HG03457 (cell line): ENCODE data around the gene NTSR1.

Experiments used
- ATAC-seq: cut with Tn5 transposase; IDR thresholded peaks from one replicate; pipeline ENCODE4 v1.9.1; 2021; ENCODE audit warnings: moderate number of reproducible peaks; ENCODE audit not compliant: unreplicated experiment

The NTSR1 gene

DNA sequence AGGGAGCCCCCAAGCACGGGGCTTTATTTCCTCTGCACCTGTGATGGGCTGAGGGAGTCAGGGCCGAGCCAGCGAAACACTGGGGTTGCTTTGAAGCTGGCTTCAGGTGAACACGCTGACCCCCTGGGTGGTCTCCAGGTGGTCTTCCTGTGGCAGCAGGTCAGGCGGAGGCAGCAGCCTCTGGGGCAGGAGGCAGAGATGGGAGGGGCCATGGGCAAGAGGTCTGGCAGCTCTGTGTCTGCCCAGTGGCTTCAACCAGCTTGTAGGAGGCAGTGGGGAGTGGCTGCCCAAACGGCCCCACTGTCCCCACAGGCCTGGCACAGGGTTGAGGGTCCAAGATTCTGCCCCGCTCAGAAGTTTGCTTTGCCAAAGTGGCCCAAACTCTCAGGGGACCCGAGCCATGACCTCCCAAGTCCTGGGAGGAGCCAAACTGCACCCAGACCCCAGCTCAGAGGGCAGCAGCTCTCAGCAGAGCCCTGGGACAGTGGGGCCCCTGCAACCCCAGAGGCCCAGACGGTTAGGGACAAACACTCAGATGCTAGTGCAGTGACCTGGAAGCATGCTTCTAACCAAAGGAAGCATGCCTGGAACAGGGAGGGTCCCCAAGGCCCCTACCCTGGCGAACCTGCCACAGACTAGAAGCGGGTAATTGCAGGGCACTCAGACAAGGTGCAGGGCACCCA, 15.3 kb downstream of the NTSR1 start:
- ATAC-seq, result no peak

DNA sequence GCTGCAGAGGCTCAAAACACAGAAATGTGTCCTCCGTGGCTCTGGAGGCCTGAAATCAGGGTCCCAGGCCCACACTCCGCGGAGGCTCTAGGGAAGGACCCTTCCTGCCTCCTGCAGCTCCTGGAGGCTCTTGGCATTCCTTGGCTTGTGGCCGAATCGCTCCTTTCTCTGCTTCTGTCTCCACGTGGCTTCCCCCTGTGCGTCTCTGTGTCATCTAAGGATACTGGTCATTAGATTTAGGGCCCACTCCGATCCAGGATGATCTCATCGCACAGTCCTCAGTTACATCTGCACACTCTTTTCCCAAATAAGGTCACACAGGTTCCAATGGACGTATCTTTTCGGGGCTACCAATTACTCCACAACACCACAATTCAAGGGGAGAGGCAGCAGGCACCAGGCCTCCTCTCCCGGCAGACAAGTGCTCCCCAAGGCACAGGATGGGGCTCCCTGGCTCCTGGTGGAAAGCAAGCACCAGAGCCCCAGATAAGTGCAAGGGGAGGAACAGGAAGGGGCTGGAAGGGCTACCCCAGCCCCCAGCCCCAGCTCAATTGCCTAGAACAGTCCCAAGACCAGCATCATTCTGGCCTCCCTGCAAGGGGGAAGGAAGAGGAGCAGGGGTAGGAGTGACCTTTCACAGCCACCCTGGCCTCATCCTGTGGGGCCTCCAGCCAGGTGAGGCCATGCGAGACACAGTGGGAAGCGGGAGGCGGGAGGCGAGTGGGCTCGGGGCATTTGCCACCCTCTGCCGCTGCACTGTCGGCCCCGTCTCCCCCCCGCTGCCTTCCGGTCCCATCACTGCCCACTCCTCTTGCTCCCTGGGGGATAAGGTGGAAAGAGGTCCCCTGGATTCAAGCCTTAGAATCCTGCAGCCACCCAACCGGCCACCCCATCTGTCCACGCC, 16.3 kb downstream of the NTSR1 start:
- no peak for ATAC-seq

DNA sequence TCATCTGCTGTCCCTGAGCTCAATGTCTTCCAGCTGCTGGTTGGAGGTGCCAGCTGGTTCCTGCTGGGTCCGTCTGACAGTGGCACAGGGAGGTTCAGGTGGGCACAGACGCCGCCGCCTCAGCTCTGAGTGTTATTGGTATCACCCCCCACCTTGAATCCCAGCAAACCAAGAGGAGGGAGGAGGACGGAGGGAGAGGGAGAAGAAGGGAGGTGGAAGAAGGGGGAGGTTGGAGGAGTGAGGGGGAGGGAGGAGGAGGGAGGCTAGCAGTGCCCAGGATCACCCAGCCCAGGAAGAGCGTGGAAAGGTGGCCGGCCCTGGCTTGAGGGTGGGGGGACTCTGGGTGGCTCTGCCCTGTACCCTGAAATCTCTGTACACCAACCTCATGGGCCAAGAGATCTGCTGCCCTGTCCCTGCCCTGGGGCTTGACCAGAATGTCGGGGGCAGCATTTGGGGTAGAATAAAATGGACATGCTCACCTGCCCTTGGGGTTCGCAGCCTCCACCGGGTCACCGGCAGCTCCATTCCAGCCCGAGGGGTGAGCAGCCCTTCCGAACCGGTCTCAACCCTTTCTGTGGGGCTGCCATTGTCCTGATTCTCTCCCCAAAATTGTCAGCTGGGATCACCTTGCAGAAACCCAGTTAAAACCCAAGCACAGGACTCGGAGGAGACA, 17.1 kb downstream of the NTSR1 start:
- no peak for ATAC-seq

- no peak for ATAC-seq
Measured at GRCh38 chr20:62726276-62726675, 17.6 kb downstream of the NTSR1 start.

DNA sequence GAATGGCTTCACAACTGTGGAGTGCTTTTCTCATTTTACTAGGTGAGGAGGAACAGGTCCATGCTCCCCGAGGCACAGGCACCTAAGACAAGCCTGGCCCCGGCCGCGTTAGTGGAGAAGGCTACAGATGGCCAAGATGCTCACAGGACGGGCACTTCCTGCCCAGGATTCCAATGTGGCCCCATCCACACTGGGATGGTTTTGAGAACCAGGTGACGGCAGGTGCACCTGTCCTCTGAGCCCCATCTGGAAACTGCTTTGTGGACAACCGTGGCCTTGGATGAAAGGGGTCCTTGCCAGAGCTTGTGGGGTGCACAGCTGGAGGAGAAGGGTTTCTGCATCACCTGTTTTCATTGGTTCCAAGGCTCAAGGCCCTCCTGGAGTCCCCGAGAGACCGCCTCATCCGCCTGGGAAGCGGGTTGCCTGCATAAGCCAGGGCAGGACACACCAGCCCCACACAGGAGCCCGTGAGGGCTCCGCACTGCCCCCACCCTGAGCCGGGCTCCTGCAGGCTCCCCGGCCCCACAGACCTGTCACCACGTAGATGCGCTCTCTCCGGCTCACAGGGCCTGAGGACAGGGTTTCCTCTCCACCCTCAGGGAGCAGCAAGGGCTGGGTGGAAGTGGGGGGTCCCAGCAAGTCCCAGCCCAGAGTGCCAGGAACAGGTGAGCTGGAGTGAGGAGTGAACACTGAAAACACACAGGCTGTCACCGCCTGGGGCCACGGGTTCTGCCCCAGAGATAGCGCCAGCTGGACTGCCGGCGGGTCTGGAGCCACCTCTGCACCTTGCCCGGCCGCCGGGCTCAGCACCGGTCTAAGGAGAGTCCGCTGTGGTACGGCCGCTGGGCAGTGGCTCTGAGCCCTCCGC, 18.3 kb downstream of the NTSR1 start:
- ATAC-seq, result no peak

GRCh38 chr20:62727584-62728027, 19.0 kb downstream of the NTSR1 start:
- ATAC-seq, result no peak

GRCh38 chr20:62728028-62728780, 19.6 kb downstream of the NTSR1 start:
- no peak for ATAC-seq

DNA sequence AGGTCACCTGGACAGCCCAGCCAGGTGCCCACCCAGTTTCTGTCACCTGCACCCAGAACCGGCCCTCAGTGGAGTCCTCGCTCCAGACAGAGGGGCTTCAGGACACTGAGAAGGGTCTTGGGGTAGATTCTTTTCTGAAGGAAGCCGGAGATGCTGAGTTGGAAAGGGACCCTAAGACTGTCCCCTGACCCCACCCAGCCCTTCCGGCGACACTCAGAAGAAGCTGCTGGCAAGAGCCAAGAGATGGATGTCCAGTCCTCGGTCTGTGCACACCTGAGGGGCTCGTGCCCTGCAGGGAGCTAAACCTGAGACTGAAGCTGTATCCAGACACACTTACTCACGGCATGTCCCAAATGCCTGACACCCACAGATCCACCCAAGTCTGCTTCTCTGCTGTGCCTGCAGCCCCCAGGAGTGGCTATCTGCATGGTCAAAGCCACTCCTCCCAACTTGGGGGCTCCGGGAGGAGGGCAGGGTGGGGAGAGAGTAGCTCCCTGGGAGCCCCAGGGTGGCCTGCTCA, 20.2 kb downstream of the NTSR1 start:
- ATAC-seq, result no peak

GRCh38 chr20:62730481-62730880, 21.8 kb downstream of the NTSR1 start:
- no peak for ATAC-seq

- no peak for ATAC-seq
Measured at GRCh38 chr20:62732031-62732760, 23.6 kb downstream of the NTSR1 start.

DNA sequence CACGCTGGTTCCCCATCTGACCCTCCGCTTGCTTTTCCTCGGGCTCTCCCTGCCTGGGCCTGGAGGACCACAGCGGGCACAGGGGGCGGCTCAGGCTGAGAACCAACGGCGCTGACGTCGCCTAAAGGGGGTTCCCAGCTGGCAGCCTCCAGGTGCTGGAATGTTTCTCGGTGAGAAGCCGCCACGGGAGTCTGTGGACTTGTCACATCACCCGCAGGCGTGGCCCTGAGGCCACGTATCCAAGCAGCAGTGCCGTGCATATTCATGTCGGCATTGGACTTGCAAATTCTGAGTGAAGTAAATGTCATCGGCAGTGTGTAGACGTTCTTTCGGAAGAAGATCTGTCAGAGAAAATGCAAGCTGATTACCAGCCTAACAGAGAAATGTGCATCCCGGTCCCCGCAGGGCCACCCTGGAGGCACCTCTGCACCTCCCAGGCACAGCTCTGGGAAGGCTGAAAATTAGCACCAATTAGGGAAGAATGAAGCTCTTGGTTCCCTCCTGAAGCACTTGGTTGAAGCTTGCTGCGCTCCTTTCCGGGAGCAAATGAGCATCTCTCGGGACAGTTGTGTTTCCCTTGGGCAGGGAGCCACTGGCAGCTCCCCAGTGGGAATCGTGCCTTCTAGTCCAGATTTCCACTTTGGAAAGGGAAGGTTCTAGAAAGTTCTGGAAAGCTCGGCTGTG, 24.3 kb downstream of the NTSR1 start:
- ATAC-seq, result no peak

DNA sequence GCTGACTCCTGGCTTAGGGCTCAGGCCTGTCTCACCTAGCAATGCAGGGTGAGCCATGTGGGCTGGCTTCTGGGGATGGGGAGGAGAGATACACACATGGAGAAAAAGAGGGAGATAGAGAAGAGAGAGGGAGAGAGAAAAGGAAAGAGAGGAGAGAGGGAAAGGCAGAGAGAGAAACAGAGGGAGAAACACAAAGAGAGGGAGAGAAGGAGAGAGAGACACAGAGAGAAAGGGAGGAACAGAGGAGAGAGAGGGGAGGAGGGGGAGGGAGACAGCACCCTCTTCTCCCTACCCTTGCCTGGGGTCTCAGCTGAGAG, 24.8 kb downstream of the NTSR1 start:
- ATAC-seq, result no peak

GRCh38 chr20:62733891-62734290, 25.3 kb downstream of the NTSR1 start:
- no peak for ATAC-seq

GRCh38 chr20:62734326-62734725, 25.7 kb downstream of the NTSR1 start:
- no peak for ATAC-seq

DNA sequence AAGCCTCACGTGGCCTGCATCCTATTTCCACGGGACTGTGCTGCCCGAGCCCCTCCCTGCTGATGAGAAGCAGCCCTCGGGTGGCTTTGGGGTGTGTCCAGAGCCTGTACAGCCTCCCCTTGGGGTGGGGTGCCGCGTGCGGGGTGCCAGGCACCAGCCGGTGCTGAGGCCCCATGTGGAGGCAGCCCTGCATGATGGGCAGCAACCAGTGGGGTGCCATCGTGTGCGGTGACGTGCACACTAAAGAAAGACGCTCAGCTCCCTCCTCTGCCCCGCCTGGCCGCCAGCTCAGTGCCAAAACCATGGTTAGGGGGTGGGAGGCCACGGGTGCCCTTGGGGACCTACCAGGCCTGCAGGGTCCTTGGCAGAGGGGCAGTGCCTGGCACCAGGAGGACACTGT, 26.2 kb downstream of the NTSR1 start:
- ATAC-seq, result no peak

DNA sequence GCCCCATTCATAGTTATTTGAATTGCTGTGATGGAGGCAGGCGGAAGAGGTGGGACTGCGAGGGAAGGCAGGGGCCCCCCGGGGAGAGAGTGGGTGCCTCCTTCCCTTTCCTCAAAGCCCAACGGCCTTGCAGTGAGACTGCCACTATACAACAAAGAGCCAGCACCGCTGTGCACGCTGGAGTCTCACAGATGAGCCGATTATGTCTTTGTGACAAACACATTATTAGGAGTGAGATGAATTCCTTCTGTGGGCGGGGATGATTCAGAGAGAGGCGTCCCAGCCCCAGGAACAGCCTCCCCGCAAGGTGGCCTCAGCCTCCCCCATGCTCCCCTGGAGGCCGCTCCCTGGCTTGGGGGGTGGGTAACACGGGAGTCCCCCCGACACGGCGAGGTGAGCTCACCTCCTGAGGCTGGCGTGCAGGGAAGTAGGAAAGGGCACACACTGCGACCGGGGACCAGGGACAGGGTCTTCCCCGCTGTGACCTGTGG, 26.7 kb downstream of the NTSR1 start:
- ATAC-seq, result no peak

GRCh38 chr20:62736026-62736406, 27.4 kb downstream of the NTSR1 start:
- no peak for ATAC-seq

- ATAC-seq, result no peak
Measured at GRCh38 chr20:62736407-62737071, 27.9 kb downstream of the NTSR1 start.
